ENCODE measurements around the gene THBD. TPM values are rescaled to one million over a fixed set of nuclear protein-coding genes. Genes with fewer than 3 reads are reported as not detected.
A peak's percentile ranks its signal among the peaks of the same experiment; 100 is the strongest.

The THBD gene
- total and polyA plus RNA-seq, 2 experiments from 2014 or later = 0.10 to 0.97 TPM

- Mint-ChIP-seq H3K4me3 (no peak overlapping the region), H3K27me3 (ENCODE audit: insufficient read depth, low read depth, poor library complexity) (no peaks in the 10 kb centered on the region), H3K27ac (no peak overlapping the region), H3K4me1 (peaks cover 19% of the 10 kb centered on the region), H3K36me3 (ENCODE audit: low read depth) (no peaks in the 10 kb centered on the region), H3K9me3 (no peaks in the 10 kb centered on the region)
- H3K36me3 ChIP-seq (ENCODE audit: insufficient read depth) = no peaks in the 10 kb centered on the region
- no peaks in the 10 kb centered on the region for H3K79me2 ChIP-seq (replicated peaks; ENCODE audit: insufficient read depth)
- TF ChIP-seq NANOG (IDR thresholded peaks at IDR 0.05; ENCODE audit: borderline replicate concordance) (no peak), CREB1 (CRISPR knock-in tag; IDR thresholded peaks at IDR 0.05; ENCODE audit: low read depth) (no peak), EZH2phosphoT487 (IDR thresholded peaks at IDR 0.05; ENCODE audit: unreplicated experiment) (no peak), ZNF331 (CRISPR knock-in tag; IDR thresholded peaks at IDR 0.05; ENCODE audit: low read depth) (no peak), REST (IDR thresholded peaks at IDR 0.05; ENCODE audit: unreplicated experiment) (no peak)
- no peak overlapping the region for H3K4me2 ChIP-seq
- no peak overlapping the region for H2AFZ ChIP-seq
- H4K20me1 ChIP-seq (replicated peaks; ENCODE audit: insufficient read depth) = no peaks in the 10 kb centered on the region
- no peaks in the 10 kb centered on the region for H3K27me3 ChIP-seq (ENCODE audit: insufficient read depth)
- DNase-seq (ENCODE audit: low spot score) = no peak
- no peaks in the 10 kb centered on the region for H3K9me2 ChIP-seq (ENCODE audit: insufficient read depth)
- H3K4me1 ChIP-seq (ENCODE audit: insufficient read depth) = no peaks in the 10 kb centered on the region
- ATAC-seq = no peak
- no peaks in the 10 kb centered on the region for H3F3A ChIP-seq (replicated peaks; ENCODE audit: low read depth)
- H3K4me3 ChIP-seq = no peak overlapping the region
- no peak overlapping the region for H3K27ac ChIP-seq (ENCODE audit: low read depth)
Observed at GRCh38 chr20:23092384-23092756, 42.9 kb upstream of the THBD start.

- Histone ChIP-seq H3K4me3 (no peak overlapping the region), H4K20me1 (replicated peaks; ENCODE audit: insufficient read depth) (no peaks in the 10 kb centered on the region), H3K4me2 (no peak overlapping the region), H2AFZ (peak overlapping the region; percentile 3; the same call in 1 of the 2 replicates), H3K9me2 (ENCODE audit: insufficient read depth) (no peaks in the 10 kb centered on the region), H3K27me3 (ENCODE audit: insufficient read depth) (no peaks in the 10 kb centered on the region), H3K36me3 (ENCODE audit: insufficient read depth) (no peaks in the 10 kb centered on the region), H3K27ac (ENCODE audit: low read depth) (no peak overlapping the region), H3K79me2 (replicated peaks; ENCODE audit: insufficient read depth) (no peaks in the 10 kb centered on the region), H3K4me1 (ENCODE audit: insufficient read depth) (no peaks in the 10 kb centered on the region), H3F3A (replicated peaks; ENCODE audit: low read depth) (no peaks in the 10 kb centered on the region)
- Mint-ChIP-seq H3K9me3 (no peaks in the 10 kb centered on the region), H3K36me3 (ENCODE audit: low read depth) (no peaks in the 10 kb centered on the region), H3K27ac (no peak overlapping the region), H3K4me1 (peaks cover 20% of the 10 kb centered on the region), H3K4me3 (no peak overlapping the region), H3K27me3 (ENCODE audit: insufficient read depth, low read depth, poor library complexity) (peaks cover 1% of the 10 kb centered on the region)
- ATAC-seq (peak; percentile 61), DNase-seq (ENCODE audit: low spot score) (peak; percentile 12)
- no peak for TF ChIP-seq EZH2 (IDR thresholded peaks at IDR 0.05; ENCODE audit: low read depth, unreplicated experiment)
- no peak for TF ChIP-seq ETS1 (IDR thresholded peaks at IDR 0.05)
- TF ChIP-seq STAT1 (IDR thresholded peaks at IDR 0.05; ENCODE audit: unreplicated experiment) = no peak
- no peak for TF ChIP-seq NANOG (IDR thresholded peaks at IDR 0.05; ENCODE audit: borderline replicate concordance)
- no peak for TF ChIP-seq CREB1 (CRISPR knock-in tag; IDR thresholded peaks at IDR 0.05; ENCODE audit: low read depth)
Observed at GRCh38 chr20:23091721-23092383, 42.4 kb upstream of the THBD start.
